Uterus (tissue), 4 donors: ENCODE measurements around the gene MLXIPL. TPM values are rescaled to one million over a fixed set of nuclear protein-coding genes. Genes with fewer than 3 reads are reported as not detected.

Source experiments
- DNase-seq, 2 donors: peaks; one replicate each; pipeline ENCODE4 v3.0.0-alpha.2; 2019 to 2020
- H3K27ac ChIP-seq, 2 donors: fragments of 200-600 bp; sonication (generic); 1 replicate in 1 of 2; 2 replicates in 1 of 2; pipeline ENCODE4 v1.5.1; 2016 to 2018
- H3K27me3 ChIP-seq, 2 donors: fragments of 200-600 bp; sonication (generic); one replicate each; pipeline ENCODE4 v1.5.1; 2018 to 2019; ENCODE audit warnings: control low read depth in 1 of 2
- H3K36me3 ChIP-seq, 2 donors: fragments of 200-600 bp; sonication (generic); one replicate each; pipeline ENCODE4 v1.5.1; 2019; ENCODE audit warnings: control low read depth in 1 of 2
- H3K4me1 ChIP-seq, 2 donors: fragments of 200-600 bp; sonication (generic); one replicate each; pipeline ENCODE4 v1.5.1; 2018 to 2019; ENCODE audit warnings: control low read depth in 1 of 2
- H3K4me3 ChIP-seq, 2 donors: fragments of 200-600 bp; sonication (generic); 1 replicate in 1 of 2; 2 replicates in 1 of 2; pipeline ENCODE4 v1.5.1; 2018 to 2019; ENCODE audit warnings: mild to moderate bottlenecking in 1 of 2
- H3K9me3 ChIP-seq, 2 donors: fragments of 200-600 bp; sonication (generic); one replicate each; pipeline ENCODE4 v1.5.1; 2019; ENCODE audit warnings: control low read depth in 1 of 2
- POLR2A ChIP-seq, 2 donors: fragments of 450-650 bp; IDR thresholded peaks; one replicate each; pipeline ENCODE4 v1.6.1; 2016; ENCODE audit warnings: antibody characterized with exemption in 2 of 2, mild to moderate bottlenecking in 1 of 2, moderate library complexity in 1 of 2
- intact Hi-C: fragments of 100-400 bp; cut with DNase I; formaldehyde crosslinking; loops from one replicate; pipeline ENCODE4 v1.15.1; 2023; ENCODE audit warnings: low total_unique reads
- total RNA-seq, 4 donors: library from RNA; depleted of rRNA in 3 of 4; stranded (reverse); fragments of >200 nt in 3 of 4; gene quantifications; one replicate each; pipeline versions ENCODE4 v1.1.0 to v1.2.4, GENCODE V29; 2014 to 2023
- TF ChIP-seq, protein P1 (sequence below), 4 experiments: fragments of 200-600 bp in 2 of 4; fragments of 450-650 bp in 2 of 4; sonication (generic) in 2 of 4; IDR thresholded peaks; one replicate each; pipeline ENCODE4 v1.5.1; 2016 to 2019; ENCODE audit warnings: antibody characterized with exemption in 4 of 4, mild to moderate bottlenecking in 2 of 4, moderate library complexity in 1 of 4
- donor health status: DM: yes; HTN: yes; CAD: no.

Gene MLXIPL
- total RNA-seq, 4 donors from 2014 or later, result 1.7 to 1.9 TPM; not detected in 2

DNA sequence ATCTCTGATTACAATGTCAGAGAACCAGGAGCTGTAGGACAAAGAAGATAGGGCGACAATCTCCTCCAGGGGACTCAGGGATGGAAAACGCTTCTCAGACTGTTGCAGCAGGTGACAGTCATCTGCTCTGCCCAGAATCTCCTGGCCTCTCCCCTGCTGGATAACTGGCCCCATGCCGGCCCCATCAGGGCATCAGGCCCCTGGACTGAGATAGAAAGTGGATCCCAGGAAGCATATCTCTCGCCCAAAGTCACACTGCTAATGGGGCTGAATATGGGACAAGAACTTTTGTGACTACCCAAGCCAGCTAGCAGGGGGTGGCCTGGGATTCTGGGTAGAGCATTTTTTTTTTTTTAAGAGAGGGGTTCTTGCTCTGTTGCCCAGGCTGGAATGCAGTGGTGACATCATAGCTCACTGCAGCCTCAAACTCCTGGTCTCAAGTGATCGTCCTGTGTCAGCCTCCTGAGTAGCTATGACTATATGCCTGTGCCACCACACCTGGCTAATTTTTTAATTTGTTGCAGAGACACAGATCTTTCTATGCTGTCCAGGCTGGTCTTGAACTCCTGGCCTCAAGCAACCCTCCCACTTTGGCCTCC, 20.5 kb upstream of the MLXIPL start:
- peaks cover 0 to 5% of the 10 kb centered on the region in 2 donors for H3K4me1 ChIP-seq
- TF ChIP-seq POLR2A (IDR thresholded peaks at IDR 0.05), result no peak
- TF ChIP-seq, protein P1, sequence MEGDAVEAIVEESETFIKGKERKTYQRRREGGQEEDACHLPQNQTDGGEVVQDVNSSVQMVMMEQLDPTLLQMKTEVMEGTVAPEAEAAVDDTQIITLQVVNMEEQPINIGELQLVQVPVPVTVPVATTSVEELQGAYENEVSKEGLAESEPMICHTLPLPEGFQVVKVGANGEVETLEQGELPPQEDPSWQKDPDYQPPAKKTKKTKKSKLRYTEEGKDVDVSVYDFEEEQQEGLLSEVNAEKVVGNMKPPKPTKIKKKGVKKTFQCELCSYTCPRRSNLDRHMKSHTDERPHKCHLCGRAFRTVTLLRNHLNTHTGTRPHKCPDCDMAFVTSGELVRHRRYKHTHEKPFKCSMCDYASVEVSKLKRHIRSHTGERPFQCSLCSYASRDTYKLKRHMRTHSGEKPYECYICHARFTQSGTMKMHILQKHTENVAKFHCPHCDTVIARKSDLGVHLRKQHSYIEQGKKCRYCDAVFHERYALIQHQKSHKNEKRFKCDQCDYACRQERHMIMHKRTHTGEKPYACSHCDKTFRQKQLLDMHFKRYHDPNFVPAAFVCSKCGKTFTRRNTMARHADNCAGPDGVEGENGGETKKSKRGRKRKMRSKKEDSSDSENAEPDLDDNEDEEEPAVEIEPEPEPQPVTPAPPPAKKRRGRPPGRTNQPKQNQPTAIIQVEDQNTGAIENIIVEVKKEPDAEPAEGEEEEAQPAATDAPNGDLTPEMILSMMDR (IDR thresholded peaks at IDR 0.05), result no peak
- no peaks in the 10 kb centered on the region for H3K36me3 ChIP-seq
- no peak overlapping the region for H3K4me3 ChIP-seq
- H3K9me3 ChIP-seq, result peaks cover 0 to 6% of the 10 kb centered on the region in 2 donors
- peaks cover 3 to 5% of the 10 kb centered on the region in 2 donors for H3K27me3 ChIP-seq
- intact Hi-C loops, result no loop called here
- DNase-seq, result no peak
- H3K27ac ChIP-seq, result no peak overlapping the region

DNA sequence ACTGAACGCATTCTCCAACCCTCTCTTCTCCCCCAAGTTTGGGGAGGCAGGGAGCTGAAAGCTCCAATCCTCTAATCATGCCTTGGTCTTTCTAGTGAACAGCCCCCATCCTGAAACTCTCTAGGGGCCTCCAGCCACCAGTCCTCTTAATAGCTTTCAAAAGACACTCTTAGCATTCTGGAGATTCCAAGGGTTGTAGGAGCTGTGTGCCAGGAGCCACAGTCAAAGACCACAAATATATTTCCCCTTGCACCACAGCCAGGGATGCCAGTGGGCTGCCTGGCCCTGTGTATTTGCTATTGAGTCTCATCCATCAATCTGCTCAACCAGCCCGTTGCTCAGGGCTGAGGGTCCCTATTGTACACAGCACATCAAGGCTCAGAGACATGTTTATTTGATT, 18.5 kb upstream of the MLXIPL start:
- no peak for DNase-seq
- H3K4me1 ChIP-seq, result peaks cover 0 to 3% of the 10 kb centered on the region in 2 donors
- no peak overlapping the region for H3K4me3 ChIP-seq
- H3K27ac ChIP-seq, result no peak overlapping the region
- H3K36me3 ChIP-seq, result no peaks in the 10 kb centered on the region
- TF ChIP-seq, protein P1 (IDR thresholded peaks at IDR 0.05), result no peak
- TF ChIP-seq POLR2A (IDR thresholded peaks at IDR 0.05), result no peak
- intact Hi-C loops, result no loop called here
- H3K9me3 ChIP-seq, result peaks cover 0 to 6% of the 10 kb centered on the region in 2 donors
- peaks cover 3 to 5% of the 10 kb centered on the region in 2 donors for H3K27me3 ChIP-seq

DNA sequence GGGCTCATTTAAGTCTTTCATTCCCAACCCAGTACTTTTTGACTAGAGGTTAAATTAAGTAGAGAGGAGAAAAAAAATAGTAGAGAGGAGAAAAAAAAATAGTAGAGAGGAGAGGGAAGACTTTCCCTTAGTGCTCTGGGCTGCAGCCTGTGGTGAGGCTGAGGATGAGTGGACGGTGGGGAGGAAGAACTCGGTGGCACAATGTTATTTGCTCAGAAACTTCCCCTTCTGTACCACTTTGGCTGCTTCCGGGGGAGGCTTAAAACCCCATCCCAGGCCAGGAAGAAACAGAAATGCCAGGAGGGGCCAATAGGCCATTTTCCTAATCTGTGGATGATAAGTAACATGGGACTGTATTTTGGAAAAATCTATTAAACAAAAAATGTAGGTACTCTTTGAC, 14.6 kb upstream of the MLXIPL start:
- Histone ChIP-seq H3K27ac (no peak overlapping the region), H3K36me3 (no peaks in the 10 kb centered on the region), H3K4me1 (no peaks in the 10 kb centered on the region), H3K9me3 (peaks cover 0 to 6% of the 10 kb centered on the region in 2 donors), H3K27me3 (no peaks in the 10 kb centered on the region), H3K4me3 (no peak overlapping the region)
- intact Hi-C loops, result no loop called here
- DNase-seq, result no peak
- no peak for TF ChIP-seq POLR2A (IDR thresholded peaks at IDR 0.05)
- TF ChIP-seq, protein P1 (IDR thresholded peaks at IDR 0.05), result no peak

GRCh38 chr7:73635428-73636200, 11.3 kb upstream of the MLXIPL start:
- Histone ChIP-seq H3K27me3 (no peaks in the 10 kb centered on the region), H3K27ac (no peak overlapping the region), H3K36me3 (no peaks in the 10 kb centered on the region), H3K4me1 (no peaks in the 10 kb centered on the region), H3K9me3 (no peaks in the 10 kb centered on the region), H3K4me3 (no peak overlapping the region)
- TF ChIP-seq, protein P1 (IDR thresholded peaks at IDR 0.05), result no peak
- no peak for TF ChIP-seq POLR2A (IDR thresholded peaks at IDR 0.05)
- DNase-seq, result no peak
- intact Hi-C loops, result no loop called here

GRCh38 chr7:73633844-73634243, 9.5 kb upstream of the MLXIPL start:
- H3K4me3 ChIP-seq, result no peak overlapping the region
- H3K9me3 ChIP-seq, result no peaks in the 10 kb centered on the region
- no peak for DNase-seq
- intact Hi-C loops, result no loop called here
- no peak for TF ChIP-seq POLR2A (IDR thresholded peaks at IDR 0.05)
- TF ChIP-seq, protein P1 (IDR thresholded peaks at IDR 0.05), result no peak
- no peaks in the 10 kb centered on the region for H3K36me3 ChIP-seq
- H3K27ac ChIP-seq, result no peak overlapping the region
- no peaks in the 10 kb centered on the region for H3K4me1 ChIP-seq
- no peaks in the 10 kb centered on the region for H3K27me3 ChIP-seq
